SU-DHL-6 (cell line): Measurements from ENCODE around the gene HES4.
"Not testable (repeated sequence)": the region's sequence is repeated elsewhere in the genome, so short reads cannot be mapped to it uniquely, and the experiment has no call there.

Experiments used
- H2AFZ ChIP-seq: fragments of 200-600 bp; sonication (generic); 2 replicates; pipeline ENCODE4 v1.6.1; 2014; ENCODE audit warnings: low read depth, mild to moderate bottlenecking, moderate library complexity, mixed read lengths, antibody characterized with exemption, low read length; ENCODE audit not compliant: severe bottlenecking
- H3F3A ChIP-seq: fragments of 200-600 bp; shearing (Covaris generic); 2 replicates; pipeline ENCODE4 v1.6.0; 2016; ENCODE audit warnings: antibody characterized with exemption, mild to moderate bottlenecking; ENCODE audit not compliant: insufficient read depth
- H3K27ac ChIP-seq: fragments of 200-600 bp; sonication (generic); 2 replicates; pipeline ENCODE4 v1.5.1; 2016; ENCODE audit warnings: low read depth, mild to moderate bottlenecking, low read length, moderate library complexity, mixed read lengths
- H3K27me3 ChIP-seq: fragments of 200-600 bp; sonication (generic), shearing (Covaris generic); 2 replicates; pipeline ENCODE4 v1.6.0; 2014; ENCODE audit warnings: mild to moderate bottlenecking, low read length
- H3K36me3 ChIP-seq: fragments of 200-600 bp; sonication (generic); 2 replicates; pipeline ENCODE4 v1.6.1; 2014; ENCODE audit warnings: mild to moderate bottlenecking, low read length, mixed read lengths
- H3K4me2 ChIP-seq: fragments of 300-600, 200-600 bp; shearing (Covaris generic), sonication (generic); 2 replicates; pipeline ENCODE4 v1.6.0; 2014; ENCODE audit warnings: low read length, low read depth, mild to moderate bottlenecking; ENCODE audit not compliant: poor library complexity, severe bottlenecking
- H3K4me3 ChIP-seq: fragments of 200-600 bp; sonication (generic); 2 replicates; pipeline ENCODE4 v1.5.1; 2014; ENCODE audit warnings: antibody characterized with exemption, low read length, mild to moderate bottlenecking, mixed read lengths; ENCODE audit not compliant: insufficient read depth, poor library complexity, severe bottlenecking
- H3K79me2 ChIP-seq: fragments of 200-600 bp; sonication (generic); 2 replicates; pipeline ENCODE4 v1.6.1; 2014; ENCODE audit warnings: mild to moderate bottlenecking, low read length, moderate library complexity; ENCODE audit not compliant: insufficient read depth
- H3K9ac ChIP-seq: fragments of 200-600 bp; sonication (generic); 2 replicates; pipeline ENCODE4 v1.7.0; 2014; ENCODE audit warnings: mild to moderate bottlenecking, low read length
- H3K9me2 ChIP-seq: fragments of 200-600 bp; sonication (generic); replicated peaks from 2 replicates; pipeline ENCODE4 v1.6.1; 2014; ENCODE audit warnings: low read length; ENCODE audit not compliant: insufficient read depth
- H3K9me3 ChIP-seq: fragments of 200-600 bp; sonication (generic); 2 replicates; pipeline ENCODE4 v1.6.1; 2014; ENCODE audit warnings: low read length, mixed read lengths; ENCODE audit not compliant: insufficient read depth
- H4K20me1 ChIP-seq: fragments of 200-600 bp; sonication (generic); 2 replicates; pipeline ENCODE4 v1.6.1; 2014; ENCODE audit warnings: low read depth, mild to moderate bottlenecking, antibody characterized with exemption, low read length, moderate library complexity, mixed read lengths
- CTCF ChIP-seq: fragments of 200-600 bp; sonication (generic); IDR thresholded peaks from one replicate; pipeline ENCODE4 v1.5.1; 2017; ENCODE audit warnings: antibody characterized with exemption, mild to moderate bottlenecking, low read length, moderate library complexity; ENCODE audit not compliant: insufficient read depth, poor library complexity, severe bottlenecking
- EZH2phosphoT487 ChIP-seq: fragments of 200-600 bp; sonication (generic), shearing (Covaris generic); conservative IDR thresholded peaks from 2 replicates; pipeline ENCODE4 v1.6.1; 2018; ENCODE audit warnings: mild to moderate bottlenecking, antibody characterized with exemption, low read length, moderate library complexity, mixed read lengths

HES4 gene

GRCh38 chr1:1032424-1032823, 32.5 kb upstream of the HES4 start:
- no peak overlapping the region for H3K9ac ChIP-seq
- H3F3A ChIP-seq, result no peaks in the 10 kb centered on the region
- no peak overlapping the region for H2AFZ ChIP-seq
- TF ChIP-seq EZH2phosphoT487 (no peak), CTCF (no peak)
- H3K79me2 ChIP-seq, result no peaks in the 10 kb centered on the region
- peak overlapping the region; percentile 41 for H3K4me2 ChIP-seq
- no peaks in the 10 kb centered on the region for H3K9me3 ChIP-seq
- H3K9me2 ChIP-seq, result no peaks in the 10 kb centered on the region
- no peaks in the 10 kb centered on the region for H4K20me1 ChIP-seq
- H3K36me3 ChIP-seq, result no peaks in the 10 kb centered on the region
- no peak overlapping the region for H3K27ac ChIP-seq
- H3K4me3 ChIP-seq, result no peak overlapping the region
- H3K27me3 ChIP-seq, result no peaks in the 10 kb centered on the region

GRCh38 chr1:1031659-1032235, 31.9 kb upstream of the HES4 start:
- H3K4me3 ChIP-seq, result no peak overlapping the region
- H3F3A ChIP-seq, result no peaks in the 10 kb centered on the region
- H3K36me3 ChIP-seq, result no peaks in the 10 kb centered on the region
- no peaks in the 10 kb centered on the region for H3K9me2 ChIP-seq
- H3K9ac ChIP-seq, result no peak overlapping the region
- H3K79me2 ChIP-seq, result no peaks in the 10 kb centered on the region
- H3K9me3 ChIP-seq, result no peaks in the 10 kb centered on the region
- TF ChIP-seq EZH2phosphoT487, result no peak
- no peak for TF ChIP-seq CTCF
- H3K27me3 ChIP-seq, result no peaks in the 10 kb centered on the region
- H4K20me1 ChIP-seq, result no peaks in the 10 kb centered on the region
- no peak overlapping the region for H3K4me2 ChIP-seq
- H2AFZ ChIP-seq, result no peak overlapping the region
- H3K27ac ChIP-seq, result no peak overlapping the region

- H3K27ac ChIP-seq, H2AFZ ChIP-seq, H3K9me3 ChIP-seq, H3K4me3 ChIP-seq, H3K36me3 ChIP-seq, H3K9me2 ChIP-seq, H3K4me2 ChIP-seq, H3K9ac ChIP-seq, H4K20me1 ChIP-seq, H3K27me3 ChIP-seq, H3F3A ChIP-seq, H3K79me2 ChIP-seq: not testable (repeated sequence)
Measured at GRCh38 chr1:1030867-1031658, 31.2 kb upstream of the HES4 start.

- H3K27ac ChIP-seq, result no peak overlapping the region
- no peaks in the 10 kb centered on the region for H3K27me3 ChIP-seq
- H4K20me1 ChIP-seq, result no peaks in the 10 kb centered on the region
- no peak overlapping the region for H2AFZ ChIP-seq
- no peak overlapping the region for H3K9ac ChIP-seq
- no peaks in the 10 kb centered on the region for H3F3A ChIP-seq
- no peak overlapping the region for H3K4me3 ChIP-seq
- no peaks in the 10 kb centered on the region for H3K79me2 ChIP-seq
- no peak overlapping the region for H3K4me2 ChIP-seq
- H3K36me3 ChIP-seq, result no peaks in the 10 kb centered on the region
- H3K9me2 ChIP-seq, result no peaks in the 10 kb centered on the region
- TF ChIP-seq EZH2phosphoT487 (no peak), CTCF (no peak)
- H3K9me3 ChIP-seq, result no peaks in the 10 kb centered on the region
Measured at GRCh38 chr1:1027791-1028190, 27.9 kb upstream of the HES4 start.
